HL-60 (cell line): ENCODE results near the gene NOG.

Experiments used
- POLR2AphosphoS5 ChIP-seq: IDR thresholded peaks from 2 replicates; pipeline ENCODE4 v1.6.1; 2012; ENCODE audit warnings: low read depth
- TF ChIP-seq, protein P1 (sequence below): IDR thresholded peaks from one replicate; pipeline ENCODE4 v1.5.1; 2011; ENCODE audit warnings: low read length, control low read depth, inconsistent platforms; ENCODE audit not compliant: insufficient read depth

DNA sequence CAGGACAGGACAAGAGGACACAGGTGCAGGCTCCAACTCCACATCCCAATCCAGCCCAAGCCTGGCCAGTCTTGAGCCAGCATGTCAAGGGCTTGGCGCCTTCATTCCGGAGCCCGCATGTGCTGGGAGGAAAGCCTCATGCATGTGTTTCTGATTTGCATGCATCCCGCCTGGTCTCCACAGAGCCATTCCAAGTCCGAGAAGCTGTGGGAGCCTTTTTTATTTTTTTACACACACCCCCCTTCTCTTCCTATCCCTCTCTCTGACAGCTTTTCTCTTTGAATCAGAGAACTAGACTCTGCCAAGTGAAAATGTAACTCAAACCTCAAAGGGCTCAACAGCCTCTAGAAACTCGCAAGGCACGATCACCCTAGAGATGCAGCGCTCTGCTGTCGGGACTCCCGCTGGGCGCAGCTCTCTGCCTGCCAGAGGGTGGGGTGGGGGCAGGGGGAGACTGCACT is 45.1 kb downstream of the NOG start:
- TF ChIP-seq POLR2AphosphoS5 = no peak
- TF ChIP-seq, protein P1, sequence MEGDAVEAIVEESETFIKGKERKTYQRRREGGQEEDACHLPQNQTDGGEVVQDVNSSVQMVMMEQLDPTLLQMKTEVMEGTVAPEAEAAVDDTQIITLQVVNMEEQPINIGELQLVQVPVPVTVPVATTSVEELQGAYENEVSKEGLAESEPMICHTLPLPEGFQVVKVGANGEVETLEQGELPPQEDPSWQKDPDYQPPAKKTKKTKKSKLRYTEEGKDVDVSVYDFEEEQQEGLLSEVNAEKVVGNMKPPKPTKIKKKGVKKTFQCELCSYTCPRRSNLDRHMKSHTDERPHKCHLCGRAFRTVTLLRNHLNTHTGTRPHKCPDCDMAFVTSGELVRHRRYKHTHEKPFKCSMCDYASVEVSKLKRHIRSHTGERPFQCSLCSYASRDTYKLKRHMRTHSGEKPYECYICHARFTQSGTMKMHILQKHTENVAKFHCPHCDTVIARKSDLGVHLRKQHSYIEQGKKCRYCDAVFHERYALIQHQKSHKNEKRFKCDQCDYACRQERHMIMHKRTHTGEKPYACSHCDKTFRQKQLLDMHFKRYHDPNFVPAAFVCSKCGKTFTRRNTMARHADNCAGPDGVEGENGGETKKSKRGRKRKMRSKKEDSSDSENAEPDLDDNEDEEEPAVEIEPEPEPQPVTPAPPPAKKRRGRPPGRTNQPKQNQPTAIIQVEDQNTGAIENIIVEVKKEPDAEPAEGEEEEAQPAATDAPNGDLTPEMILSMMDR = no peak
